Measurements from ENCODE around the gene TEX22.

Gene TEX22

GRCh38 chr14:105384605-105385321, 13.6 kb upstream of the TEX22 start:
- DNase-seq (ENCODE audit: low read depth): no peak

DNA sequence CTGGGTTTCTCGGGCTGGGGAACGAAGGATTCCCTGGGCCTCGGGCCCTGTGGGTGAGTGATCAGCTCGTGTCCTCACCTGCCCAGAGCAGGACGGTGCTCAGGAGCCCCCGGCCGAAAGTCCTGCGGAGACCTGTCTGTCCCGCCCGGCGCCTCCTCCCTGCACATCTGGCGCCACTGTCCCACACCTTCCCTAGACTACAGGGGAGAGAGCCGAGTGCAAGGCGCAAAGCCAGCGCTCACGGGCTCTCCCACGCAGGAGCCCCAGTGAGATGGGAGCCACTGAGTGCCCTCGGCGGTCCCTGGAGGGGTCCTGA, 13.1 kb upstream of the TEX22 start:
- no peak for DNase-seq (ENCODE audit: low read depth)

- DNase-seq (ENCODE audit: low read depth): no peak
Observed at GRCh38 chr14:105385698-105386365, 12.5 kb upstream of the TEX22 start.

DNA sequence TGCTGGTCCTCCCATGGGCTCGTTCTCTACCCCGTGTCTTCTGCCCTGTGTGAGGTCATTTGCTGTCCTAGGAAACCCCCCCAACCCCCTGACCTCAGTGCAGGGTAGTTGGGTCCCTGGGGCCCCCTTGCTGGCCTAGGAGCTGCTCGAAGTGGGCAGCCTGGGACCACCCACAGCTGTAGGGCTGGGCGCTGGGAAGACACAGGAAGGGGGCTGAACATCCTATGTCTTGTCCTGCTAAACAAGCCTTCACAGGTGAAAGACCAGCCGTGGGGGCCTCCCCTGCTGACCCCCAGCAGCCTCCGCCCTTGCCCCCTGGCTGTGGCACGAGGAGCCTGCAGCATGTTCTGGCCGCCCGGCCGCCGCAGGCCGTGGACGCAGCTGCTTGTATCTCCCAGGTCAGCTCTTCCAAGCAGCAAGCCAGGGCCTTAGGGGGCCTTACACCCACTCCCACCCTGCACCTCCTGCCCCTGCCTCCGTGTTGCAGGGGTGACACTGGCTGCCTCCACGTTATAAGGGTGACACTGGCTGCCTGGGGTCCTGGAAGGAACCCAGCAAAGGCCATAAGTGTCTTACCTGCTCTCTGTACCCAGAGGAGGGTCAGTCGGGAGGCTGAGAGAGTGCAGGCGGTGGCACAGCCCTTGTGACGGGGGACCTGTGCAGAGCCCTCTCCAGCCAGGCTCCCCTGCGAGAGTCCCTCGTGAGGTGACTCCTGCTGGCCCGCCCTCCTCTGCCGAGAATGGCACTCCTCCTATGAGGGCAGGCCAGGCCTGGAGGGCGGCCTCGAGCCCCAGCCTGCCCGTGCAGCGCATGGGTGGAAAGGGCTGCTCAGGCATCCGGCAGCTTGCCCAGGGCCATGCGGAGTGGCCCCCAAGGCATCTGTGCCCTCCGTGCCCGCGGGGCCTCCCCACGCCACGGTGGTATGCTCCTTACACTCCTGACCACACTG, 11.5 kb upstream of the TEX22 start:
- DNase-seq (ENCODE audit: low read depth): no peak

GRCh38 chr14:105387530-105387922, 10.8 kb upstream of the TEX22 start:
- DNase-seq (ENCODE audit: low read depth): no peak

GRCh38 chr14:105388110-105388951, 10.0 kb upstream of the TEX22 start:
- no peak for DNase-seq (ENCODE audit: low read depth)

DNA sequence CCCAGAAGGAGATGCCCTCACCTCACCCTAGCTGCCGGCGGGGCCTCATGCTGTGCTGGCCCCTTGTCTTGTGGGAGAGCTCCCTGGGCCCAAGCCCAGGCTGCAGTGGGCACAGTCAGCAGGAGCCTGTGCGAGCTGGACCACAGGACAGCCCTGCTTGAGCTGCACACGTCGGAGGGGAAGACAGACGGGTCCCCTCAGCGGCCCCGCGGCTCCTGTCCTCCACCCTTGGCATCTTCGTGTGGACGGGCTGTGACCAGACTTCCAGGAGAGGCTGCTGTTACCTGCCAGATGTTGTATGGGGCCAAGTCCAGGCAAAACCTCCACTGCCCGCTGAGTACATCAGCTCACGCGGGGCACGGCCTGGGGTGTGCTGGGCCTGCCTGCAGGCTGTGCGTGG, 9.4 kb upstream of the TEX22 start:
- no peak for DNase-seq (ENCODE audit: low read depth)

- DNase-seq (ENCODE audit: low read depth): no peak
Observed at GRCh38 chr14:105389534-105389933, 8.8 kb upstream of the TEX22 start.

DNA sequence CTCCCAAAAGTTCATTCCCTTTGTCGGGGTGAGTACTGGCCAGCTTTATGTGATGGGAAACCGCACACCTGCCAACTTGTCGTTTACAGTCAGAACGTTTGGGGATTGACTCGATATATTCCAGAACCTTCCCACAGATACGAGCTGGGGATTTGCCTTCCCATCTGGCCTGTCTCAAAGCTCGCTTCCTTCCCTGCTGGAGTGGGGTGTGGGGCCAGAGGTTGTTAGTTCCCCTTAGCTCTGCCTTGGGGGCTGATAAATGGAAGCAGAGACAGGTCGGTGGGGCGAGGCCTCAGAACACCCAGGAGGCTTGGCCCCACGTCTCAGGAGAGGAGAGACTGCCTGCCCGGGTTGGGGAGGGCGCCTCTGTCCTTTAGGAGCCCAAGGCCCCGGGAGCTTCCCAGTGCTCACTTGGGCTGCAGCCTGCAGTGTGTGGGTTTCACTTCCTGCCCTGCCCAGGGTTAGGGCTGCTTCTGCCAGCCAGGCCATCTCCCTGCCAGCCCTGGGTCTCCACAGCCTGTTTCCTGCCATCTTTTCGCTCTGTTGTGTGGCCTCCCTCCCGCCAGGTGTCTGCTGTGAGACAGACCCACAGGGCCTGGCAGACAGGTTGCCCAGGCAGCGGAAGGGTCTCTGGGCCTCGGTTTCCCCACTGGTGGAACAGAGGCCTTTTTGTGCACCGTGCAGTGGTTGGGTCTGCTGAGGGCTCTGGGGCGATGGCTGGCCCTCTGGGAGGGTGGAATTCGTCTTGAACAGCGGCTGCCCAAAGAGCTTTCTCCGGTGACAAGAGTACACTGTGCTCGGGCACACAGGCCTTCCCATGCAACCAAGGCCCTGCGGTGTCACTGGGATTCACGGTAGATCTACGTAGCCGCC, 8.1 kb upstream of the TEX22 start:
- DNase-seq (ENCODE audit: low read depth): no peak

DNA sequence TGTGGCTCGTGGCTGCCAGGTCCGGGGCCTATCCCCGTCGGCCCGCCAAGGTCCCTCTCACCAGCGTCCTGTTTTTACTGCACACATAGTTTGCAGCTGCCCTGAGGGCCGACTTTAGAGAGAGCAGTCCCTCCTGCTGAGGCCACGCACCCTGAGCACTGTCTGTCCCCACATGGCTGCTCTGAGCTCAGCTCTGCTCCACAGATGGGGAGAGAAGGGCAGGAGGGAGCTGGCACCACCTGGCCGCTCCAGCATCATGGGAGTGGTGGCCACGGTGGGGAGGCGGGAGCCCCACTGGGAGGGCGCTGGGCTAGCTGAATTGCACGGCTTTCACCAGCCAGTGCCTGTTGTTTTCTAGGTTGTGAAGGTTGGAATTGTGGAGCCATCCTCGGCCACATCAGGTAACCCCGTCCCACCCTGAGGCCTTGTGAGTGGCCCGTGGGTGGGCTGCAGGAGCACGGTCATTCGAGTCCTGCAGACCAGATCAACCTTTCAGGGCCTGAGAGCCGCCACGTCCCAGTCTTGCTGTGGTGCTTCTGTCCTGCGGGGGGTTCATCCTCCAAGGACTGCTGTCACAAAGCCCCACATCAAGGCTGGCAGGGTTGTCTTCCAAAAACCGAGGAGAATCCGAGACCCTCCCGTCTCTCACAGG, 7.4 kb upstream of the TEX22 start:
- no peak for DNase-seq (ENCODE audit: low read depth)

- DNase-seq (ENCODE audit: low read depth): no peak
Observed at GRCh38 chr14:105391541-105391940, 6.8 kb upstream of the TEX22 start.

- no peak for DNase-seq (ENCODE audit: low read depth)
Observed at GRCh38 chr14:105392131-105393090, 5.9 kb upstream of the TEX22 start.

DNA sequence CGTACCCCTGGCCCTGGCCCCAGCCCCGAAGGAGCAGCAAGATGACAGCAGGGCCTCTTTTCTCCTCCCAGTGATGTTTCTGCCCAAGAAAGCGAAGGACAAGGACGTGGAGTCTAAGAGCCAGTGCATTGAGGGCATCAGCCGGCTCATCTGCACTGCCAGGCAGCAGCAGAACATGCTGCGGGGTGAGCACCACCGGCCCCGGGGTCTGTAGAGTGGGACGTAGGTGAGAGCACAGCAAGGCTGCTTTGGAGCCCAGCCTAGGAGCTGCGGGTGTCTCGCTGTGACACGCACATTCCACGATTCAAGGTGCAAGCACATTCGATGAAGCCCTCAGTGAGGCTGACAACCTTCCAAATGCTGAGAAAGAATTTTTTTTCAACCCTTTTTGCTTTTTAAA, 5.2 kb upstream of the TEX22 start:
- no peak for DNase-seq (ENCODE audit: low read depth)

DNA sequence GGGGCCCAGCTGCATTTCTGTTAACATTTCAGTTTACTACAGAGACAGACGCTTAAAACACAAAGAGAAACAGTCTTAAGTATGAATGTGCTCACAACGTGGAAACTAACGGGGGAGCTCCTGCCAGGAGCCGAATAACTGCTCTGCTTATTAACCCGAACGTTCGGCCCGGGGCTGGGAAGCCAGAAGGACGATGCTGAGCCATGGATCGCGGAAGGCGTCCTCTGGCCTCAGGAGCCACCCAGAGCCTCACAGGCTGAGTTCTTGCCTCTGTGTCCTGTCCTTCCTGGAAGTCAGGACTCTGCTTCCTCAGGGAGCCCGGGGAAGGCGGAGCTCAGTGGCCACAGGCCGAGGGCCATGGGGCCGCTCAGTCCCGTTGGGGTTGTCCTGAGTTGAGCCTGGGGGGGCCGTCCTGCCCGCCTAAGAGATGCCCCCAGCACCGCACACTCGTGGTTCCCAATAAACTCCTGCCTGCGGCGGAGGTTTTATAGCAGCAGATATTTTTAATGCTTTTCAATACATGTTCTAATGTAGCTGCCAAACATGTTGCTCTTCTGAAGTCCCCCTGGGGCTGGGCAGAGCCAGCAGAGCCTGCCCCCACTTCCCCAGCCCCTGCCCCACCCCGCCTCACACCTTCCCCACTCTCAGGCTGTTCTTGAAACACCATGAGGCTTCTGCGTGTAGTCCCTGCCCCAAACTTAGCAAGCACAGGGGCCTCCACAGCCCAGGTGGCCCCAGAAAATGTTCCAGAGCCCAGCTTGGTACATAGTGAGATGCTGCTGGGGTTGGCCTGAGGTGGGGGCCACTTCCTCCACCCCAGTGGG, 3.4 kb upstream of the TEX22 start:
- no peak for DNase-seq (ENCODE audit: low read depth)

DNA sequence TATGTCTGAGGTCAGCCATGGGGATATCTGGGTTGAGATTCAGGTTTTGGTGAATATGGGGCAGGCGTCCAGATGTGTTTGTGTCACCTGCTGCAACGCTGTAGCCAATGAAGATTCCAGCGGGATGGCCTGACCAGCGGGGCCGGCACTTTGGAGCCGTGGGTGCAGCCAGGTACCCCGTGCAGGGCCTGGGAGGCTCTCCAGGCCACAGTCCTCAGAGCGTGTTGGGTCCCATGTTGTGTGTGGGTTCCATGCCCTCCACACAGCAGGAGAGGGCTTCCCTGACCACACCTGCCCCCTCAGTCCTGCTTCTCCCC, 2.8 kb upstream of the TEX22 start:
- DNase-seq (ENCODE audit: low read depth): no peak

GRCh38 chr14:105397350-105397931, 897 bp upstream of the TEX22 start:
- no peak for DNase-seq (ENCODE audit: low read depth)

- peak; percentile 17 for DNase-seq (ENCODE audit: low read depth)
Observed at GRCh38 chr14:105398726-105399465, 558 bp downstream of the TEX22 start.

GRCh38 chr14:105399466-105399775, 1.1 kb downstream of the TEX22 start:
- DNase-seq (ENCODE audit: low read depth): no peak

Data from activated T-helper 1 cell treated with Interleukin-2 at 50 U/mL for 16 hours (primary cell).